Dedifferentiated amniotic fluid mesenchymal stem cell (primary cell): Measurements from ENCODE around the gene NOS2.

Source experiments
- DNase-seq: peaks from one replicate; pipeline ENCODE4 v3.0.0-alpha.2; 2016; ENCODE audit errors: extremely low spot score

NOS2 gene

DNA sequence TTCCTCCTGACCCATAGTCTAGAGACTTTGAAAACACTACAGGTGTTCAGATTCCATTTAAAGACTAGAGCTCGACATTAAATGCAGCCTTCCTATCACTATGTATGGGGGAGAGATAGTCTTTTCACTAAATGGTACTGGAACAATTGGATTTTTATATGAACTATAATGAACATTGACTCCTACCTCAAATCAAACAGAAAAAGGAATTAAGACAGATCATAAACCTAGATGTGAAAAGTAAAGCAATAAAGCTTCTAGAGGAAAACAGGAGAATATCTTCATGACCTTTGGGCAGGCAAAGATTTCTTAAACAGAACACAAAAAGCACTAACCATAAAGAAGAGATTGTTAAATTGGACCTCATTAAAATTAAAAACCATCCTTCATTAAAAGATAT is 18.8 kb upstream of the NOS2 start:
- no peak for DNase-seq

DNA sequence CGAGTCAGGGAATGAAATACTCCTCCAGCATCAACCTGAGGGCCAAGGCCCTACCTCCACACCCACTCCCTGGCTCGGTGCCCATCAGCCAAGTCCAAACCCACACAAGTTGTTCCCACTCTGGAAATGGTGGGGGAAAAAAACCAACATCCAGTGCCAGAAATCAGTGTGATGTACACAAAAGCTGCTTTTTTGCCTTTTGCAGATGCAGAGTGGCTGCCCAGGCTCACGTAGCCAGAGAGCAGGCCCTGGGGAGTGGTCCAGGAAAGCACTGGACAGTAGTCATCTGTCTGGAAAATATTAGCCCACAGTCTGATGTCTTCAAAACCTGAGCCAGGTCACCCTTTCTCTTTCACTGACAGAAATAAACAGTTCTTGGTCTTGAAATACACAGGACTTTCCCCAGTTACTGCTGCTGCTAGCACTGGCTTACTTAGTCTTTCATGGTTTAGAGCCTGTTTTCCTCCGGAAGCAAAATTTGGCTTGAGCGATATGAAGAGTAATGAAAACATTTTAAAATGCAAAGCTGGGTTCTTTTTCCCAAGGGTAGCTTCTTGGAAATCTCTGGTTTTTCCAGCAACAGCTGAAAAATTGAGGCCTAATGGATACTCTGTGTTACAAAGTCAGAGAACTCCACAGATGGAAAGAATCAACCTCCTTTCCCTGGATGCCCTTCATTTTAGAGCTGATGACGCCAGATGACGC is 18.2 kb upstream of the NOS2 start:
- DNase-seq = no peak

DNA sequence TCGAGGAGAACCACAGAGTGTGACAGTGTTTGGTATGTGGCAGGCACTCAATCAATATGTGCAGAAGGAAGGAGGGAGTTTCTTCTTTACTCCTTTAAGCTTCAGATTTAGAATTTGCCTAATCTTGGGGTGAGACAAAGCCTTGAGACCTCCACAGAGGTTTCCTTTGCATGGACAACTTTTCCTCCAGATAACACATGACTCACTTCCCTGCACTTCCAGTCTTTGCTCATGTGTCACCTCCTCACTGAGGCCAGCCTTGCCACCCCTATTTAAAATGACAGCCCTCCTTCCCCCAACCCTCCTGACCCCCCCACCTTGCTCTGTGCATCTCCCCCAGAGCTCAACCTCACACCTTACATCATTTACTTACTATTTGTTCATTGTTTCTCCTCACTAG is 17.4 kb upstream of the NOS2 start:
- no peak for DNase-seq

DNA sequence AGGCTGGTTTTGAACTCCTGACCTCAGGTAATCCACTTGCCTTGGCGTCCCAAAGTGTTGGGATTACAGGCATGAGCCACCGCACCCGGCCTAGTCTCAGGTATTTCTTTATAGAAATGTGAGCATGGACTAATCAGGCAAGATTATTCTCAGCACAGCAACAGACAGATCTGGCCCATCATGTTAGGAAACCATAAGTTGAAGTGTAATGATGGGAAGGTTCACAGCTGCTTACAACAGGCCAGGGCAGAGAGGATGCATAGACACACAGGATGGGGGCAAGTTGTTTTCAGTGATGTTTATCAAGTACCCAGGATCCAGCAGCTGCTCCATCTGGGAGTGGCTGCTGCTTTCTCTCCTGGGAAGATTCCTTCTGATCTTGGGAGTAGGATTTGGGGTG is 16.6 kb upstream of the NOS2 start:
- DNase-seq = no peak

DNA sequence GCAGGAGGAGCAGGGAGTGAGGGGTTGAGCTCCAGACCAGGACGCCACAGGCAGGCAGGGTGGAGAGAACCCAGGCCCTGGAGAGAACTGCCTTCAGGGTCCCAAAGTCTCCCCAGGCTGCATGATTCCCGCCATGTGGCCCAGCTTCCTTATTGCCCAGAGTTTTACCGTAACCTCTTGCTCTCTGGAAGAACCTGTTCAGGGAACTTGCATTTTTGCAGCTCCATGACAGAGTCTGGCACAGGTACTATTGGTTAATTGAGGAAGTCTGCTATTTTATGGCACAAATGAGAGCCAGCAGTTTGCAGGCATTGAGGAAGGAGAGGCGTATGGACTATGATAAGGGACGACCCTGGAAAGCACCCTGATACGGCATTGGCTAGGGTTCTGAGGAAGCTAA is 11.6 kb upstream of the NOS2 start:
- DNase-seq = no peak

DNA sequence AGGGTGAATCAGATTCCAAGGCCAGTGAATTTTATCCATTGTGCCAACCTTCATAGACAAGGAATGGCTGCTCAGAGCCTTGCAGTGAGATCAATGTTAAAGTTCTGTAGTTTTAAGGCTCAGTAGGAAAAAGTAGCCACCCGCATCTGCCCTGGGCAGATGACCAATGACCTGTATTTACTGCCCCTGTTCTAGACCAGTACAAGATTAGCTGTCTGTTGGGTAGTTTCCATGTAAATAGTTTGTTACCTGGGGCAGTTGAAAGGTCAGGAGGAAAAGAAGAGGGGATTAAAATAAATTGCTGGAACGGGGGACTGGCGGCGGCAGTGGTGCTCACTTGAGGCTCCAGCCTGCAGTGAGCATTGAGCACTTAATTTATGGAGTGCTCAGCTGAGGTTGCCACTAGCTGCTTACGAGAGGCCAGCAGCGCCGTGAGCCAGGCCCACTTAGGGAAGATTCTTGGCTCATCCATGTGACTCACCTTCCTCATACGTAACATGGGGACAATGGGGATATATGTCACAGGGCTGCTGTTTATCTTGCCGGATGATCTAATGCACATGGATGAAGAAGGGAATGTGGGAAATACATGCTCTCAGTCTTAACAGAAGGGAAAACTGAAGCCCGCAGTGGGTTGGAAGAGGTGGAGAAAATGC is 10.7 kb upstream of the NOS2 start:
- no peak for DNase-seq

DNA sequence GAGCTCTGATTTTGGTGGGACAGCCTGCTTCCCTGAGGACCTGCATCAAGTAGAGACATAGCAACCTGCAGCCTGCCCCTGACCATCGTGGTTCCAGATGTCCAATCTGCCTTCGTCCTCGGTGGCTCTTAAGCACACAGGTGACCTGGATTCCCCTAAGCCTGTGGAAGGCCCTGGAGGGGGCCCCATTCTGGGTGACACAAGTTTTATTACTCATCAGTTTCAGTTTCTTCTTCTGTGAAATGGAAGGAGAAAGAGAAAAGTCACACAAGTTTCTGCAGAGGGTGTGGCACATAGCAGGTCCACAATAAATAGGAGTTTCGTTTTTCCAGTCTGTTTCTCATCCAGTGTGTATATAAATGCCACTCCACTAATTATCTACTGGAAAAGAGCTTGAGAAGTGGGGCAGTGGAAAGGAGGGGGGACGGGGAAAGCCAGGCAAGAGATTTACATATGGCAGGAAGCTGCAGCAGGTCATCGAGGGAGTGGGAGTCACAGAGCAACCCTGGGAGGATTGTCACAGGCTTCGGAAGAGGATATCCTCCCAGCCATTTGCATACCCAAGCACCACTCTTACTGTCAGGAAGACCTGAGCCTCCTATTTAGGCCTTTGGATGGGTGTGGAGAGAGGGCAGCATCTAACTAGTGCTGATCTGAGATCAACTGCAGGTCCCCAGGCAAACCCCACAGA is 10.0 kb upstream of the NOS2 start:
- no peak for DNase-seq

DNA sequence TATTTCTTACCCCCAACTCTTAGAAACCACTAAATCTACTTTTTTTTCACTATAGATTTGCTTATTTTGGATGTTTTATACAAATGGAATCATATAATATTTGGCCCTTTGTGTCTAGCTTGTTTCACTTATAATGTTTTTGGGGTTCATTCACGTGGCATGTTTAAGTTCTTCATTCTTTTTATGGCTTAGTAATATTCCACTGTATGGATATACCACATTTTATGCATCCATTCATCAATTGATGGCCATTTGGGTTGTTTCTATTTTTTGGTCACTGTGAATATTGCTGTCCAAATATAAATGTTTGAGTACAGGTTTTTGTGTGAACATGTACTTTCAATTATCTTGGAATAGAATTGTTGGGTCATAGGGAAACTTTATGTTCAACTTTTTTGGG is 9.2 kb upstream of the NOS2 start:
- no peak for DNase-seq

DNA sequence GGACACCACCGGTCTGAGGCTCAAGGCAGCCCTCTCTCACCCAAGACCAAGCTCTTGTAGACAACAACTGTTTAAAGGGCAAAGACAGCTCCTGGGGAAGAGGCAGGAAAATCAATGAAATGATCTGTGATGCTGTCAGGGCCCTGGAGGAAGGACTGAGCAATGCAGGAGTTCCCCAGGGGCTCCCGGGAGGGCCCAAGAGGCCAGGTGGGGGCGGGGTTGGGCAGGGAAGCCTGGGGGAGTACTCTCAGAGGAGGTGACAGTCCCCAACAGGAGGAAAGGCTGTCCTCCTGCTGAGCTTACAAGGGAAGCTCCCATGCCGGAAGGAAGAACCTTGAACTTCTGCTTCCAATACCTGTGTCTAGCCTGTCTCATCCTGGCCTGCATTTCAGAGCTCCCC is 8.3 kb upstream of the NOS2 start:
- DNase-seq = no peak

DNA sequence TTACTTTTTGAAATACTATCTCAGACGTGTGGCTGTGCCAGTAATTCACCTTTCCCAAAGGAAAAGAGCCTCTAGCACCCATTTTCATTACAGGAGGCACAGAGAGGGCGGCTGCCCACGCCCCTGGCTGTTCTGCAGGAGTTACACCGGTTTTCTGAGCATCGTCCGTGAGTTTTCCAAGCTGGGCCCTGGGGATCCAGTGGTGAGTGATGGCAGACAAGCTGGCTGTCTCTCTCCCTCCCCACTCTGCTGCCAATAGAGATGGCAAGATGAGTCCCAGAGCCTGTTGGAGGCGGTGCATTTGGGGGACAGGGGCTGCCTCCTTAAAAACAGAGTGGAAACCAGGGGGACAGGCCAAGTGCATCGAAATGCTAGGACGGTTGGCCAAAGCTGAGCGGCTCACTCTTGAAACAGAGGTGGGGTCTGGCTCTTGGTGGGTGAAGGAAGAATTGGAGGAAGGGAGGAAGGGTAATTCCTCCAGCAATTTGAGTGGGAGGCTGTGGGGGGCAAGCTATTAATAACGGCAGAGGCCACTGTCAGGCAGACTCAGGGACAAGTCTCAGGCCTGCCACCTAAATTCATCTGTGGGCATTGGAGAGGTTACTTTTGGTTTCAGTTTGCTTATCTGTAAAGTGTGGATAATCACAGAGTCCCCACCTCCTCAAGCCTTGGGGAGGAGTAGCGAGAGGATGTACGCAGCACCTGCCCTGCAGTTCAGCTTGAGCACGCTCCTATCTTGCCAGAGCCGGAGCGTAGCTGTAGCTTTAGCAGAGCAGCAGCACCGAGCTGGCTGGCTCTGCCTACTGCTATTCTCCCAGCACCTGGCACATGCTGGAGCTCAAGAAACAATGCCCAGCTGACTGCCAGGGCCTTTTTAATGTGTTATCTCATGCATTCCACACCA is 7.5 kb upstream of the NOS2 start:
- no peak for DNase-seq

DNA sequence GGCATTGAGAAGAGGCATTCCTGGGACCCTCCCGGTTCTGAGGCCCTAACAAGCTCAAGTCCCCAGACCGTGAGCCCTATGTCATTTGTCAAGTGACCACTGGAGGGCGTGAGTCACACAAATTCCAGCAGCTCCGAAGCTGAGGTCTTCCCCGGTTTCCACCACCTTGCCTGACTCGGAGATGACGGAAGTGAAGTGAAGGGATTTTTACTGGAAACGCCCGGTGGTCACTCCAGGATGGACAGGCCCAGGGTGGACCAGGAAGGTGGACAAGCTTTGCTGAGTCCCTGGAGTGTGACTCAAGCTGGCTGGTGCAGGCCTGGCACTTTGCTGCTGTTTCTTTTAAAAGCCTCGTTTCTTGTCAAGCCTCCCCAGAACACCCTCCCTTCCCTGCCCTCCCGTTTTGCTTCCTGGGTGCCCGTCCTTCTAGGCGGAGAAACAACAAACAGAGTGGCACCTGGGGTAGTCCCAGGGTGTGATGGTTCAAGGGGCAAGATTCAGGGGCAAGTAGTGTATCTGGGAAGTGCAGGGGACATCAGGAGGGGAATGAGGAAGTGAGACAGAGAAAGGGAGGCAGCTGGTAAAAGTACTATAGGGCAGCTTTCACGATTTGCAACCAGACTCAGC is 5.3 kb upstream of the NOS2 start:
- DNase-seq = peak; percentile 80

DNA sequence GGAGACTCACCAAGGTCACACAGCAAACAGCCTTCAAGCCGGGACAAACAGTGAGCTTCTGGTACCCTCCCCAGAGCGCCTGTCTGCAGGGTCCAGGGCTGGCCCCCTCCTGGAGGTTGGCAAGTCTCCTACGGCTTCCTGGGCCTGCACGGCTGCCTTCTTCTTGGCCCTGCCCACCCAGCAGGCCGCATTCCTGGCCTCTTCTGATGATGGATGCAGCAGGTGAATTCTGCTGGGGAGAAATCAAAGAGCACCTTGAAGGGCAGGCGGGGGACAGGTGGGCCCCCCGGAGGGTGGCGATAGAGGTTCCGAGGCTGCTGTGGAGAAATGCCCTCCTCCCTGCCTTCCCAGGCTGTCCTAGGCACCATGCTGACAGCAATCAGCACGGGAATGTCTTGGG is 3.8 kb upstream of the NOS2 start:
- DNase-seq = no peak

DNA sequence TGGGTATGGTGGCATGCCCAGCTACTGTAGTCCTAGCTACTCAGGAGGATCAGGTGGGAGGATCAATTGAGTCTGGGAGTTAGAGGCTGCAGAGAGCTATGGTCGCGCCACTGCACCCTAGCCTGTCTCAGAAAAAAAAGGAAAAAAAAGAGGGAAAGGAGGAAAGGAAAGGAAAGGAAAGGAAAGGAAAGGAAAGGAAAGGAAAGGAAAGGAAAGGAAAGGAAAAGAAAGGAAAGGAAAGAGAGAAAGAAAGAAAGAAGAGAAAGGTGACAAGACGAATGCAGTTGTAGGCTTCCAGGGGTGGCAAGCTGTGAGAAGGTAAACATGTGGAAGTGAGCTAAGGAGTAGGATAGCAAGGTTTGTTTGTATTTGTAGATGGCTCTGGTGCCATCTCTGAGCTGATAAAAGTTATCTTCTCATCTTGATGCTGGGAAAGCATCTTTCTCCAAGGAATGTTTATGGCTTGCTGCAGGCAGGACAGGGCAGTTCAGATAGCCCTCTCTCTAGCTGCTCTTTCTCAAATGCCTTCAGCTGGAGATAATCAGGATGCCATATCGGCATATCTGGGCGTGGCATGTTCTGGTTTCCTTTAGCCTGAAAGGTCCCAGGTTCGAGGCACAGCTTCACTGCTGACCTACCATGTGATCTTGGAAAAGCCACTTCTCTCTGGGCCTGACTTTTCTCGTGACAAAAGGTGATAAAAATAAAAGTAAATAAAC is 2.8 kb upstream of the NOS2 start:
- no peak for DNase-seq

DNA sequence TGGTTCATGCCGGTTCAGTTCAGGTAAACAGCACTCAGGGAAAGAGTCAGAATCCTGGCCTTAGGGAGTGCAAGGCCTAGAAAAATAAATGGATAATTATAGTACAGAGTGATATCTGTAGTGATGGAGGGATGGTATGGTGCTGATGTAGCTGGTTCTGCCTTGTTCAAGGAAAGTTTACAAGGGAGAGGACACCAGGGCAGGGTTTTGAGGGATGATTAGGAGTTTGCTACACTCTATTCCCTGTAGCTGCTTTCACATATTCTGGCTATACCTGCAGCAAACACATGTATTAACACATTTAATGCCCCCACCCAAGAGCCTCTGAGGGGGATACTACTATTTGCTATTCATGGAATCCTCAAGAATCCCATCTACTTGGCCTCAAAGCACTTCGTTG is 1.7 kb upstream of the NOS2 start:
- DNase-seq = no peak

DNA sequence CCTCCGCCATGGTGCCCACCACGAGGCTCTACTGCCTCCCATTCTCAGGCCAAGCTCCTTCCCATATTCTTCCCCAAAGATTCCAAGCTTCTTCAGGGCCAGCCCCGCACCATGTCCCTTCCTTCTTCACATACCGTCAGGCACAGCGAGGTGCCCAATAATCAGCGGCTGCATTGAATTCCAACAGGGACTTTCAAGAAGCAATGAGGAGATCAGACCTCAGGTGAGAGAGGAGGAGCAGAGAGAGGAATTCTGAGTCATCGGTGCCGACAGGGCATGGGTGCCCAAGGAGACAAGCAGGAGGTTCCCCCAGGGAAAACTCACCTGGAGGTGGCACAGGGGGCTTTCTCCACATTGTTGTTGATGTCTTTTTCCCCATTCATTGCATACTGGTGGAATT is 2.0 kb downstream of the NOS2 start:
- DNase-seq = no peak

DNA sequence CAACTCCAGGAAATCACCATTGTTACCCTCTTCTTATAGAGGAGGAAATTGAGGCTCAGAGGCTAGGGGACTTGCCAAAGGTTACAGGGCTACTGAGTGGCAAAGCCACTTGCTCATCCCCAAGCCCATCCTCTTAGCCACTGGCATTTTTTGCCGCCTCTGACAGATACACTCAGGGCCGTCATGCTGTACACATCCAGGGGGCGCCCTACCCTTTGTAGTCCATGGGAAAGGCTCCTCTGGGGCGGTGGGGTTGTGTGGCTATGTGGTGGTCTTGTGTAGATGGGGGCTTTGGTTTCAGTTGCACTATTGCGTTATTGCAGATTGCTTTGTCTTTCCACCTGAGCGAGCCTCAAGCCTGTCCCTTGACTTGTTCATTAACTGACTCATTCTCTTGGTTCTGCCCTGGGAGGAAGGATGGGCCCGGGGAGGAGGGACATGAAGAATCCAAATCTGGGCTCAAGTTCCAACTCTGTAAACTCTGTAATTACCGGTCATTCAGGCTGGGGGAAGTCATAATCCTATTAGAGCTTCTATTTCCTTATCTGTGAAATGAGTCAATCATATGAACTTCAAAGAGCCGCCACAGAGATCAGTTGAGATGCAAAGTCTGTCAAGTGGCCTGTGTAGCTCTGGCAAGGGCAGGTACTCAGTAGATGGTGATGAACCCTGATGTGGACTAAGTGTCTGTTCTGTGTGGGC is 2.8 kb downstream of the NOS2 start:
- no peak for DNase-seq

DNA sequence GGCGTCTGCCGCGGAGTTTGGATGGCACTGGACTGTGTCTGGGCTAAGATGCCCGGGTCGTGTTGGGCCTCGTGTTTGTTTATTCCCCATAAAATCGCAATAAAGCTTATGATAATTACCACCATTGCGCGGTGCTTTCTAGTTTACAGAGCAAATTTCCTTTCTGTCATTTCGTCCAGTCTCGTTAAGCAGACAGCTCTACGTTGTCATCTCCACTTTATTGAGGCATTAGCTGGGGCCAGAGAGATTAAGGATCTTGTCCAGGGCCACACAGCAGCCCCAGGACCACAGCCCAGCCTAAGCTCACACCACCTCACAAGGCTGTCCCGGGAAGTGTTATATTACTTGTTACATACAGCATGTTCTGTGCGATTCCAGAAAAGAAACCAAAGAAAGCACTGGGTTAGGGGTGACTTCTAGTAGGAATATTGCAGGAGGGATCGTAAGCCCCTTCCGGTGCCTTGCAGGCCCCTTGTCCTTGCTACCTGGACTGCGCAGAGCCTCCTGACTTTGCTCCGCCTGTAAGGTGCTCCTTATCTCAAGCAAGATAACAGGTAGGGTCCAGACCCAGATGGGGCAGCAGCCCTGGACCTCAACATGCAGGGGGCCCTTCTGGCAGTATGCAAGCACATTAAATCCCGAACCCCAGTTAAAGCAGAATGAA is 6.3 kb downstream of the NOS2 start:
- no peak for DNase-seq

DNA sequence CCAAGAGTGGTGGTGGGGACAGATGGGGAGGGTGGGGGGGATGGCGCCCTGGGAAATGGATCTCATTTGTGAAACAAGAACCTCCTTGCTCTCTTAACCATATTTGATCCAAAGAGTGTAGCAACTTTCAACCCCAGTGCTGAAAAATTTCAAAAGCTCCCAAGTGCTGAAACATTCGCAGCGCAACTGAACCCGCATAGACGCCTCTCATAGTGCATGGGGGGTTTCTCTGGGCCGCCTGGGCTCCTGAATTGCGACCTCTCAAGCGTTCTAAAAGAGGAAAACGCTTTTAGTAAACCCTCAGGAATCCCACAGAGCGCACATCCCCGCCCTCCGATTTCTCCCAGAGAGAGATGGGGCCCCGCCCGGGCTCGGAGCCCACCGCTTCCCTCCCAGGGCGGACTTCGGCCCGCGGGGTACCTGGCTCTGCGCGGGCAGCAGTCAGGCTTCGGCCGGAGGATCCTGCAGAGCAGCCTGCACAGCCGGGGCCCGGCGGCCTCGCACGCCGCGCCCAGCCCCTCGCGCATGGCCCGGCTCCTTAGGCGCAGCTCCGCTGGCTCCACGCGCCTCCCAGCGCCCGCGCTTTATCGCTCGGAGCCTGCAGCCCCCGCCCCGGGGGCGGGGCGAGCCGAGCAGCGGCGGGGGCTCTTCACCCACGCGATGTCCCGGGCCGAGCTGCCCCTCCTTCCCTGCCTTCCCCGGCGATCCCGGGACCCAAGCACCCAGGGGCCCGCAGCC is 7.0 kb downstream of the NOS2 start:
- DNase-seq = no peak

DNA sequence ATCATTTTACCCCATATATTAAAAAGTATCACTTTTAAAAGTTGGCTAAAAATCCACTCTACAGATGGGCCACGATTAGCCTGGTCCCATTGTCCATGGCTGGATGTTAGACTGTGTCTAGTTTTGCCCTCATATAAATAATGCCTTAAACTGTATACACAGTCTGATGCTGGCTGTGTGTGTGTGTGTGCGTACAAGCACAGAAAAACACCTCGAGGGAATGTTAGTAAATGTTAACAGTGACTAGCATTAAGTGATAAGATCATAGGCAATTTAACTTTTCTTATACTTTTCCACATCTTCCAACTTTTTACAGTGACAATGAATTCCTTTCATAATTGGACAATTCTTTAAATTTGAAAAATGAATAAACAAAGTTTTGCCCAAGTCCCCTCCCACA is 8.2 kb downstream of the NOS2 start:
- no peak for DNase-seq
